Neural progenitor cell (in vitro differentiated cells): ENCODE measurements around the gene DKKL1.

ENCODE experiments used
- EZH2 ChIP-seq: fragments of 200-600 bp; sonication (generic); IDR thresholded peaks from 2 replicates; pipeline ENCODE4 v1.6.1; 2017; ENCODE audit warnings: antibody characterized with exemption, mild to moderate bottlenecking, moderate library complexity
- EZH2phosphoT487 ChIP-seq: fragments of 200-600 bp; sonication (generic); IDR thresholded peaks from 2 replicates; pipeline ENCODE4 v1.6.1; 2017; ENCODE audit warnings: antibody characterized with exemption
- TF ChIP-seq, protein P1 (sequence below): fragments of 200-600 bp; sonication (generic); IDR thresholded peaks from 2 replicates; pipeline ENCODE4 v1.5.1; 2017; ENCODE audit warnings: antibody characterized with exemption, mild to moderate bottlenecking

GRCh38 chr19:49362048-49362928 lies 1.4 kb upstream of the DKKL1 start, which contains the start of gene TEAD2:
- TF ChIP-seq, protein P1, sequence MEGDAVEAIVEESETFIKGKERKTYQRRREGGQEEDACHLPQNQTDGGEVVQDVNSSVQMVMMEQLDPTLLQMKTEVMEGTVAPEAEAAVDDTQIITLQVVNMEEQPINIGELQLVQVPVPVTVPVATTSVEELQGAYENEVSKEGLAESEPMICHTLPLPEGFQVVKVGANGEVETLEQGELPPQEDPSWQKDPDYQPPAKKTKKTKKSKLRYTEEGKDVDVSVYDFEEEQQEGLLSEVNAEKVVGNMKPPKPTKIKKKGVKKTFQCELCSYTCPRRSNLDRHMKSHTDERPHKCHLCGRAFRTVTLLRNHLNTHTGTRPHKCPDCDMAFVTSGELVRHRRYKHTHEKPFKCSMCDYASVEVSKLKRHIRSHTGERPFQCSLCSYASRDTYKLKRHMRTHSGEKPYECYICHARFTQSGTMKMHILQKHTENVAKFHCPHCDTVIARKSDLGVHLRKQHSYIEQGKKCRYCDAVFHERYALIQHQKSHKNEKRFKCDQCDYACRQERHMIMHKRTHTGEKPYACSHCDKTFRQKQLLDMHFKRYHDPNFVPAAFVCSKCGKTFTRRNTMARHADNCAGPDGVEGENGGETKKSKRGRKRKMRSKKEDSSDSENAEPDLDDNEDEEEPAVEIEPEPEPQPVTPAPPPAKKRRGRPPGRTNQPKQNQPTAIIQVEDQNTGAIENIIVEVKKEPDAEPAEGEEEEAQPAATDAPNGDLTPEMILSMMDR: no peak
- TF ChIP-seq EZH2phosphoT487 (no peak), EZH2 (no peak)
